Stimulated activated CD8-positive, alpha-beta memory T cell treated with anti-CD3 and anti-CD28 coated beads, Interleukin-2, amount 100 ng/mL, for 48 hours (primary cell): ENCODE results near the gene REG3G.
"Not testable (repeated sequence)": the region's sequence is repeated elsewhere in the genome, so short reads cannot be mapped to it uniquely, and the experiment has no call there.

ENCODE experiments used
- DNase-seq, 2 donors: peaks; one replicate each; pipeline ENCODE4 v3.0.0-alpha.2; 2020; ENCODE audit warnings: low read depth in 2 of 2

The REG3G gene

GRCh38 chr2:79016342-79016741 is 9.2 kb upstream of the REG3G start:
- no peak for DNase-seq

- no peak for DNase-seq
These were observed 559 bp downstream of the REG3G start for GRCh38 chr2:79026061-79026460.

DNA sequence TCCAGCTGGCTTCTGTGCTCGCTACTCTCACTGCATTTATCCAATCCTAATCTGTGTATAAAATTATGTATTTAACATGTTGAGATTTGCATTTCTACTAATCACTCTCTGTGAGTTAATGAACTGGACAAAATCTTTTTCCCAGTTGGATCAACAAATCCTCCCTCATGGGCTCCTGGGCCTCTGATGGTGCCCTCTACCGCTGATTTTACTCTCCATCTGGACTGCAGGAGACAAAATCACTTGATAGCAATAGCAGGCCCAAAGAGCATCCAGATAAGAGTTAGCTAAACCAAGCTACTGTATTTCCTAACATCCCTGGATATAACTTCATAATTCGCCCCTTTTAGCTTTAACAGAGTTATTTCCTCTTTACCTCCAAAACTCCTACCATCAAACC is 14.4 kb downstream of the REG3G start:
- DNase-seq: no peak

DNA sequence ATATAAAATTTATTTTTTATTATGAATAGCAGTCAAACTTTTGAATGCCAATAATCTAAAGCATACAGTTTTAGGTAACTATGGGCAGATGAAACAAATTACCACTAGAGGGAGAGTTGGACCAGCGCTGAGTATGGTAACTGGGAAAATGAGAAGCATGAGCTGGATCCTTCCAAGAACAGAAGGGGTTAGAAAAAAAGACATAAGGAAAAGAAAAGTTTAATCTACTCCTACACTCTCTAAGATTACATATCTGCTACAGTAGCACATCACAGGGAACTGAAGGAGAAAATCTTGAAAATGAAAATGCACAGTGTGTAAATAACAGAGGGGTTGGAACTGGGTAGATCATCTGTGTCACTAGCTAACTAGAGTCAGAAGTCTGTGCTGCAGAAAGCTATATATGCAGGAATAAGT is 15.5 kb downstream of the REG3G start:
- no peak for DNase-seq

GRCh38 chr2:79053486-79053885 is 28.0 kb downstream of the REG3G start:
- not testable (repeated sequence) for DNase-seq

- DNase-seq: not testable (repeated sequence)
These were observed 29.3 kb downstream of the REG3G start for GRCh38 chr2:79054769-79055168.

DNA sequence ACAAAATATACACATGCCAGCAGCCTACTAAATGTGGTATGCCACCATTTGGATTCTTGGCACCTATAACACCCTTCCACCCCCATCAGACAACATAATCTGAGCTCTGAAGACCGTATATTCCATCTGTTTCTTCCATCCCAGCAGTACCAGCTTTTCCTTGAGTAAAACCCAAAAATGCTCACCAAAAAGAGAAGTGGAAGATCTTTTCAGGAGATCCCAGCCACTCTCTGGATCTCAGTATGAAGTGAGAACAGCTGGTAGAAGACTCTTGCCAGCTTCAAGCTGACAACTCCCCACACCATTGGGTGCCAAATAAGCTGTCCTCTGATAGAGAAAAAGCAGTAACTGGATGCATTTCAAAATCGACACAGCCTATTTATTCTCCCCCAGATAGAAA is 39.7 kb downstream of the REG3G start:
- no peak for DNase-seq

DNA sequence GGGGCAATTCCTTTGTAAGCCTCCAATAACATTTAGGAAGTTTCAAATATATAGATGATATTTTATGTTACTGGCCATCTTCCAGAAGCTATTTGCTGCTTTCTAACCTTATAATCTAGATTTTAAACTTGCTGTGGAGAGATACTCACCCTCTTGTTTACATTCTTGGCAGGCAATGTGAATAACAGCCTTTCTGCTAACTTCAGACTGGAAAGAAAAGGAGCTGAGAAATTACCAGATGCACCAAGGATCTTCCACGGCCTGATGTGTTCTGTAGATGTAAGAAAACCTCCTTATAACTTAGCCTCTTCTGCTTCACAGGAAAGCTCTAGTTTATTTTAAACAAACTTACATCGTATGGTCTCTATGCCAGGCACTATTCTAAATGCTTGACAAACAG is 45.6 kb downstream of the REG3G start:
- DNase-seq: no peak
